SK-N-SH treated with all-trans-retinoic acid at 6 μM for 48 hours (cell line): Measurements from ENCODE around the gene FGD3.

ENCODE experiments used
- ATAC-seq: fragments of 200-7000 bp; cut with Tn5 transposase; 3 replicates; pipeline ENCODE4 v1.9.1; 2020; ENCODE audit warnings: mild to moderate bottlenecking, moderate library complexity
- BACH2 ChIP-seq: fragments of 250-450 bp; sonication (Bioruptor Pico); IDR thresholded peaks from 2 replicates; pipeline ENCODE4 v1.9.0; 2021; ENCODE audit warnings: mild to moderate bottlenecking, borderline replicate concordance
- CREB5 ChIP-seq: fragments of 250-450 bp; sonication (Bioruptor Pico); IDR thresholded peaks from 2 replicates; pipeline ENCODE4 v1.5.1; 2020; ENCODE audit warnings: low read depth, mild to moderate bottlenecking, moderate library complexity
- CSDC2 ChIP-seq: fragments of 250-450 bp; sonication (Bioruptor Pico); IDR thresholded peaks from 2 replicates; pipeline ENCODE4 v1.5.0; 2020; ENCODE audit warnings: mild to moderate bottlenecking, moderate library complexity
- GLIS3 ChIP-seq: fragments of 250-450 bp; sonication (Bioruptor Pico); IDR thresholded peaks from 2 replicates; pipeline ENCODE4 v1.5.0; 2020; ENCODE audit warnings: mild to moderate bottlenecking, moderate library complexity
- ISL1 ChIP-seq: fragments of 250-450 bp; sonication (Bioruptor Pico); IDR thresholded peaks from 2 replicates; pipeline ENCODE4 v2.1.2; 2022; ENCODE audit warnings: mild to moderate bottlenecking, moderate library complexity
- PATZ1 ChIP-seq: fragments of 250-450 bp; sonication (Bioruptor Pico); IDR thresholded peaks from 2 replicates; pipeline ENCODE4 v1.8.0; 2020; ENCODE audit warnings: mild to moderate bottlenecking, moderate library complexity, borderline replicate concordance
- PPARA ChIP-seq: fragments of 250-450 bp; sonication (Bioruptor Pico); IDR thresholded peaks from 2 replicates; pipeline ENCODE4 v1.5.0; 2020; ENCODE audit warnings: mild to moderate bottlenecking, borderline replicate concordance
- RARB ChIP-seq: fragments of 250-450 bp; sonication (Bioruptor Pico); IDR thresholded peaks from 2 replicates; pipeline ENCODE4 v1.8.0; 2021; ENCODE audit warnings: mild to moderate bottlenecking, moderate library complexity
- TCF4 ChIP-seq: fragments of 250-450 bp; sonication (Bioruptor Pico); IDR thresholded peaks from 2 replicates; pipeline ENCODE4 v1.8.0; 2021; ENCODE audit warnings: mild to moderate bottlenecking, moderate library complexity, borderline replicate concordance
- TOX ChIP-seq: fragments of 250-450 bp; sonication (Bioruptor Pico); IDR thresholded peaks from 2 replicates; pipeline ENCODE4 v1.8.0; 2021; ENCODE audit warnings: mild to moderate bottlenecking, moderate library complexity, borderline replicate concordance
- ZC3H10 ChIP-seq: fragments of 250-450 bp; sonication (Bioruptor Pico); IDR thresholded peaks from 2 replicates; pipeline ENCODE4 v1.5.1; 2021; ENCODE audit warnings: mild to moderate bottlenecking, moderate library complexity
- ZFP3 ChIP-seq: fragments of 250-450 bp; sonication (Bioruptor Pico); IDR thresholded peaks from 2 replicates; pipeline ENCODE4 v1.5.0; 2020; ENCODE audit warnings: mild to moderate bottlenecking, moderate library complexity
- ZFP30 ChIP-seq: fragments of 450-650 bp; formaldehyde crosslinking; IDR thresholded peaks from 2 replicates; pipeline ENCODE4 v1.5.0; 2022; ENCODE audit warnings: mild to moderate bottlenecking, moderate library complexity
- ZNF70 ChIP-seq: fragments of 450-650 bp; formaldehyde crosslinking; IDR thresholded peaks from 2 replicates; pipeline ENCODE4 v1.5.0; 2020; ENCODE audit warnings: mild to moderate bottlenecking, moderate library complexity
- ZNF8 ChIP-seq: fragments of 450-650 bp; formaldehyde crosslinking; IDR thresholded peaks from 2 replicates; pipeline ENCODE4 v1.5.0; 2020; ENCODE audit warnings: mild to moderate bottlenecking, moderate library complexity
- TF ChIP-seq, protein P1 (sequence below): fragments of 250-450 bp; sonication (Bioruptor Pico); IDR thresholded peaks from 2 replicates; pipeline ENCODE4 v1.8.0; 2021; ENCODE audit warnings: low read depth, mild to moderate bottlenecking, moderate library complexity, borderline replicate concordance
- TF ChIP-seq, protein P2 (sequence below): fragments of 250-450 bp; sonication (Bioruptor Pico); IDR thresholded peaks from 2 replicates; pipeline ENCODE4 v1.5.0; 2020; ENCODE audit warnings: mild to moderate bottlenecking, moderate library complexity

FGD3 gene

GRCh38 chr9:92964607-92965060, 17.3 kb downstream of the FGD3 start:
- no peak for TF ChIP-seq ZFP30 (CRISPR knock-in tag)
- no peak for TF ChIP-seq ZNF8
- TF ChIP-seq TOX = no peak

DNA sequence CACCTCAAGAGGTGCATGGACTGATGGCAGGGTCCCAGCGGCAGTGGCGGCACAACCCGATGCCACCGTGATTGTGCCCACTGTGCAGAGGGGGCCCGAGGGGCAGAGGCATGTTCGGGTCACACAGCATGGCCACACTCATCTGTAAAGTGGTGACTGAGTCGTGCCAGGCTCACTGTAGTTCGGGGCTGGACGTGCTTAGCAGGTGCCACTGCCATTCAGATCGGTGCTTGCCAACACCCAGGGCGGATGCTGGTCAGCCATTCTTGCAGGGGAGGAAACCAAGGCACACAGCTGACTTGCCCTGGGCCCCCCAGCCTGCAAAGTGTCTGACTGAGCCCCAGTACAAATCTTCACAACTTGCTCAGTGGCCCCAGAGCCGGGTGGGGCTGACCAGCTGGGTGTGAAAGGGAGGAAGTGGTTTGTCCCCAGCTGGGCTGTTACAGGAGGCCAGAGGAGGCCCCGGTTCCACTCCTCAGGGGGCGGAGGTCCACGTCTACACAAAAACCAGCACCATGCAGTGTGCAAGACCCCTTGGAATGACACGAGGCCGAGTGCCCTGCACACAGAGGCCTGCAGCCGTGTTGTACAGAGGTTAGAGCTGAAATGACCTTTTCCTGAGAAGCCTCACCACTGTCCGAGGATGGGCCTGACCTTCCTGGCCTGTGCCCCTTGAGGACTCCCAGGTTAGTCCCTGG, 17.9 kb downstream of the FGD3 start:
- no peak for TF ChIP-seq RARB
- TF ChIP-seq BACH2 (CRISPR knock-in tag) = no peak
- TF ChIP-seq CSDC2 (CRISPR knock-in tag) = no peak
- TF ChIP-seq GLIS3 (CRISPR knock-in tag) = no peak
- TF ChIP-seq, protein P1, sequence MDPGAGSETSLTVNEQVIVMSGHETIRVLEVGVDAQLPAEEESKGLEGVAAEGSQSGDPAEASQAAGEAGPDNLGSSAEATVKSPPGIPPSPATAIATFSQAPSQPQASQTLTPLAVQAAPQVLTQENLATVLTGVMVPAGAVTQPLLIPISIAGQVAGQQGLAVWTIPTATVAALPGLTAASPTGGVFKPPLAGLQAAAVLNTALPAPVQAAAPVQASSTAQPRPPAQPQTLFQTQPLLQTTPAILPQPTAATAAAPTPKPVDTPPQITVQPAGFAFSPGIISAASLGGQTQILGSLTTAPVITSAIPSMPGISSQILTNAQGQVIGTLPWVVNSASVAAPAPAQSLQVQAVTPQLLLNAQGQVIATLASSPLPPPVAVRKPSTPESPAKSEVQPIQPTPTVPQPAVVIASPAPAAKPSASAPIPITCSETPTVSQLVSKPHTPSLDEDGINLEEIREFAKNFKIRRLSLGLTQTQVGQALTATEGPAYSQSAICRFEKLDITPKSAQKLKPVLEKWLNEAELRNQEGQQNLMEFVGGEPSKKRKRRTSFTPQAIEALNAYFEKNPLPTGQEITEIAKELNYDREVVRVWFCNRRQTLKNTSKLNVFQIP (CRISPR knock-in tag) = no peak
- no peak for ATAC-seq

More at GRCh38 chr9:92964607-92965060, 17.3 kb downstream of the FGD3 start:
- no peak for ATAC-seq

DNA sequence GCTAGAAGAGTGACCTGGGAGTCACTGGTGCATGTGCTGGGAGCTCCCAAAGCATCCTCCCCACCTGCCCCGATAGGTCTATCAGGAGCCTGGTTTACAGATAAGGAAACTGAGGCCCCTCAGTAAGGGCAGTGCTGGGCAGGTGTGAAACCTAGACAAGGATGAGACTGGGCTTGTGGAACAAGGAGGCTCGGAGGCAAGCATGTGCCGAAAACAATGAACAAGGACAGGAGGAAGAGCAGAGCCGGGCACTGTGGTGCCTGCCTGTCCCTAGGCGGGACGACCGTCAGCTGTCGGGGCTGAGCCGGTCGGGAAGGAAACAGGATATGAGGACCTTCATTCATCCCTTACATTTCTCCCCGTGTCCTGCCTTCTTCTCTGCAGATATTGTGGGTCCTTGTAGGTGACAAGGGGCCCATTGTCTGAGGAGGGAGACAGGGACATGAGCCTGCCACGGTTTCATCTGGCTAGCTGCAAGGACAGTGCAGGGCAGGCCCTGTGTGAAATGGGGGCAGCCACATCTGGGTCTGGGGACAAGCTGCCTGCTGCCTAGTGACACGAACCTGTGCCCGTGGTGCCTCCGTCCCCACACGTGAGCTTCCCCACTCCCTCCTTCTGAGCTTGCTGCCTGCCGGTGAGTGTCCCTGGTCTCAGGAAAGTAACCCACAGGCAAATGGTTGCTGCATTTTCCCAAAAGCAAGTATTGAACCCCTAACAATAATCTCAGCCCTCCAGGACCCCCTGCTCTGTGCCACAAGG, 18.6 kb downstream of the FGD3 start:
- no peak for ATAC-seq
- TF ChIP-seq PATZ1 (CRISPR knock-in tag) (no peak), CREB5 (CRISPR knock-in tag) (no peak), ZC3H10 (CRISPR knock-in tag) (no peak), ZNF8 (no peak)
- TF ChIP-seq, protein P2, sequence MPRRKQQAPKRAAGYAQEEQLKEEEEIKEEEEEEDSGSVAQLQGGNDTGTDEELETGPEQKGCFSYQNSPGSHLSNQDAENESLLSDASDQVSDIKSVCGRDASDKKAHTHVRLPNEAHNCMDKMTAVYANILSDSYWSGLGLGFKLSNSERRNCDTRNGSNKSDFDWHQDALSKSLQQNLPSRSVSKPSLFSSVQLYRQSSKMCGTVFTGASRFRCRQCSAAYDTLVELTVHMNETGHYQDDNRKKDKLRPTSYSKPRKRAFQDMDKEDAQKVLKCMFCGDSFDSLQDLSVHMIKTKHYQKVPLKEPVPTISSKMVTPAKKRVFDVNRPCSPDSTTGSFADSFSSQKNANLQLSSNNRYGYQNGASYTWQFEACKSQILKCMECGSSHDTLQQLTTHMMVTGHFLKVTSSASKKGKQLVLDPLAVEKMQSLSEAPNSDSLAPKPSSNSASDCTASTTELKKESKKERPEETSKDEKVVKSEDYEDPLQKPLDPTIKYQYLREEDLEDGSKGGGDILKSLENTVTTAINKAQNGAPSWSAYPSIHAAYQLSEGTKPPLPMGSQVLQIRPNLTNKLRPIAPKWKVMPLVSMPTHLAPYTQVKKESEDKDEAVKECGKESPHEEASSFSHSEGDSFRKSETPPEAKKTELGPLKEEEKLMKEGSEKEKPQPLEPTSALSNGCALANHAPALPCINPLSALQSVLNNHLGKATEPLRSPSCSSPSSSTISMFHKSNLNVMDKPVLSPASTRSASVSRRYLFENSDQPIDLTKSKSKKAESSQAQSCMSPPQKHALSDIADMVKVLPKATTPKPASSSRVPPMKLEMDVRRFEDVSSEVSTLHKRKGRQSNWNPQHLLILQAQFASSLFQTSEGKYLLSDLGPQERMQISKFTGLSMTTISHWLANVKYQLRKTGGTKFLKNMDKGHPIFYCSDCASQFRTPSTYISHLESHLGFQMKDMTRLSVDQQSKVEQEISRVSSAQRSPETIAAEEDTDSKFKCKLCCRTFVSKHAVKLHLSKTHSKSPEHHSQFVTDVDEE (CRISPR knock-in tag) = no peak

DNA sequence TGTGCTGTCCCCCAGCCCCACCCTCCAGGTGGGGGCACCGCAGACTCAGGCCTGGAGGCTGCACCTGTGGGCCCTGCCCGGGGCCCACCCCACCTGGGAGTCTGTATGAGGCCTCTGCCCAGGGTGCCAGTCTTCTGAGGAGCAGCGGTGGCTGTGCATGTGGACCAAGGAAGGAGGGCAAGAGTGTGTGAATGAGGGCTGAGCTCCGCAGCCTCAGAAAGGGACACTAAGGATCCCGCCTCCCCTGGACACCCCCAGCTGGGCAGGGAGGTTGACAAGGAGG, 19.1 kb downstream of the FGD3 start:
- TF ChIP-seq ZNF8 = no peak
- TF ChIP-seq CREB5 (CRISPR knock-in tag) = no peak
- TF ChIP-seq RARB = no peak
- TF ChIP-seq, protein P1 (CRISPR knock-in tag) = no peak
- no peak for TF ChIP-seq ZNF70
- TF ChIP-seq, protein P2 (CRISPR knock-in tag) = no peak
- no peak for TF ChIP-seq ISL1 (CRISPR knock-in tag)
- no peak for TF ChIP-seq ZC3H10 (CRISPR knock-in tag)
- TF ChIP-seq BACH2 (CRISPR knock-in tag) = no peak
- TF ChIP-seq PPARA = no peak
- no peak for TF ChIP-seq ZFP3 (CRISPR knock-in tag)
- TF ChIP-seq TCF4 (CRISPR knock-in tag) = no peak
- no peak for TF ChIP-seq TOX
- ATAC-seq = no peak
